Stimulated activated CD4-positive, alpha-beta T cell treated with anti-CD3 and anti-CD28 coated beads, Interleukin-12 subunit alpha, Interleukin-12 subunit beta, amount 100 ng/mL, for 4 hours (primary cell): ENCODE measurements around the gene CLRN2.
"Not testable (repeated sequence)": the region's sequence is repeated elsewhere in the genome, so short reads cannot be mapped to it uniquely, and the experiment has no call there.

Experiments
- DNase-seq: peaks from one replicate; pipeline ENCODE4 v3.0.0-alpha.2; 2020

The CLRN2 gene

GRCh38 chr4:17546222-17546621 is 31.3 kb downstream of the CLRN2 start:
- DNase-seq = no peak

GRCh38 chr4:17546678-17547077 is 31.7 kb downstream of the CLRN2 start:
- DNase-seq = no peak

- no peak for DNase-seq
These were observed 35.6 kb downstream of the CLRN2 start for GRCh38 chr4:17550549-17550948.

GRCh38 chr4:17552427-17552826 is 37.5 kb downstream of the CLRN2 start:
- DNase-seq = no peak

- no peak for DNase-seq
These were observed 39.6 kb downstream of the CLRN2 start for GRCh38 chr4:17554568-17554967.

GRCh38 chr4:17556498-17556897 is 41.5 kb downstream of the CLRN2 start:
- no peak for DNase-seq

GRCh38 chr4:17557880-17558279 is 42.9 kb downstream of the CLRN2 start:
- no peak for DNase-seq

GRCh38 chr4:17558941-17559708 is 44.2 kb downstream of the CLRN2 start:
- no peak for DNase-seq

GRCh38 chr4:17559709-17560048 is 44.7 kb downstream of the CLRN2 start:
- no peak for DNase-seq

- no peak for DNase-seq
These were observed 45.2 kb downstream of the CLRN2 start for GRCh38 chr4:17560065-17560673.

- DNase-seq = no peak
These were observed 46.4 kb downstream of the CLRN2 start for GRCh38 chr4:17561195-17561909.

GRCh38 chr4:17562157-17562556 is 47.2 kb downstream of the CLRN2 start:
- no peak for DNase-seq

GRCh38 chr4:17565846-17566245 is 50.9 kb downstream of the CLRN2 start:
- DNase-seq = no peak

GRCh38 chr4:17567271-17567670 is 52.3 kb downstream of the CLRN2 start:
- no peak for DNase-seq

- no peak for DNase-seq
These were observed 59.2 kb downstream of the CLRN2 start for GRCh38 chr4:17574206-17574605.

GRCh38 chr4:17575177-17575576 is 60.2 kb downstream of the CLRN2 start:
- not testable (repeated sequence) for DNase-seq
